OCI-LY3 (cell line): Measurements from ENCODE around the gene ERC1.

ENCODE experiments used
- H2AFZ ChIP-seq: fragments of 200-600, 300-600 bp; shearing (Covaris generic); 2 replicates; pipeline ENCODE4 v1.6.0; 2014; ENCODE audit warnings: antibody characterized with exemption, low read depth, low read length
- H3K27ac ChIP-seq: fragments of 200-600, 300-600 bp; sonication (generic); 2 replicates; pipeline ENCODE4 v1.5.1; 2014; ENCODE audit warnings: mild to moderate bottlenecking, low read length, moderate library complexity, mixed read lengths
- H3K27me3 ChIP-seq: fragments of 200-600, 300-600 bp; sonication (generic); 2 replicates; pipeline ENCODE4 v1.6.1; 2014; ENCODE audit warnings: low read depth, low read length, mixed read lengths
- H3K36me3 ChIP-seq: fragments of 200-600, 300-600 bp; sonication (generic); replicated peaks from 2 replicates; pipeline ENCODE3; 2014; ENCODE audit warnings: low read depth, low read length, mixed read lengths
- H3K4me1 ChIP-seq: fragments of 300-600, 200-600 bp; sonication (generic); 2 replicates; pipeline ENCODE4 v1.6.1; 2014; ENCODE audit warnings: low read length, mixed read lengths
- H3K4me2 ChIP-seq: fragments of 200-600, 300-600 bp; sonication (generic); 2 replicates; pipeline ENCODE4 v1.6.1; 2014; ENCODE audit warnings: low read length, mixed read lengths
- H3K4me3 ChIP-seq: fragments of 300-600, 200-600 bp; sonication (generic); 2 replicates; pipeline ENCODE4 v1.5.1; 2014; ENCODE audit warnings: antibody characterized with exemption, mild to moderate bottlenecking, low read length, moderate library complexity
- H3K79me2 ChIP-seq: fragments of 300-600, 200-600 bp; shearing (Covaris generic); 2 replicates; pipeline ENCODE4 v1.6.1; 2014; ENCODE audit warnings: mild to moderate bottlenecking, low read length, mixed read lengths
- H3K9ac ChIP-seq: fragments of 300-600, 200-600 bp; shearing (Covaris generic); 2 replicates; pipeline ENCODE4 v1.6.0; 2014; ENCODE audit warnings: mild to moderate bottlenecking, low read length, moderate library complexity
- H3K9me3 ChIP-seq: fragments of 200-600, 300-600 bp; shearing (Covaris generic); 2 replicates; pipeline ENCODE4 v1.6.1; 2014; ENCODE audit warnings: low read length, mixed read lengths; ENCODE audit not compliant: insufficient read depth
- H4K20me1 ChIP-seq: fragments of 200-600, 300-600 bp; sonication (generic); 2 replicates; pipeline ENCODE4 v1.6.1; 2016; ENCODE audit warnings: low read length, mixed read lengths; ENCODE audit not compliant: insufficient read depth
- EZH2phosphoT487 ChIP-seq: fragments of 200-600 bp; shearing (Covaris generic); IDR thresholded peaks from 2 replicates; pipeline ENCODE4 v1.6.1; 2018; ENCODE audit warnings: antibody characterized with exemption, mixed run types, low read depth
- TF ChIP-seq, protein P1 (sequence below): fragments of 200-600, 300-600 bp; sonication (generic); IDR thresholded peaks from 2 replicates; pipeline ENCODE4 v1.5.1; 2014; ENCODE audit warnings: antibody characterized with exemption, low read length, low read depth

Gene ERC1

DNA sequence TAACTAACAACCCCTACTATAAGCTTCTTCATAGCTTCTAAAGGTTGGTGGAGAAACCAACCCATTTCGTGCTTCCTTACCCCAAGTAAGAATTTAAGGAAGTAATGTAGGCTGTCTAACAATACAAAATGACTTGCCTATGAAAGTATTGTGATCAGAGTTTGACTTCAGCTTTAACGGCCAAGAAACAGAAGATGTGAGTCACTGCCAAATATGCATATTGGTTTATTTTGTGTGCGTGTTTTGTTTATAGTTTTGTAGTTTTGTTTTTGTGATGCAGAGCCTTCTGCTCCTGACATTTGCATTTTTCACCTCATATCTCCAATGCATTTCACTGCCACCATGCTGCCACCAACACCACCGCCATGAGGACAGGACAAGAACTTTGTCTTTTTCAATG is 457.3 kb downstream of the ERC1 start:
- Histone ChIP-seq H4K20me1 (no peaks in the 10 kb centered on the region), H3K79me2 (no peaks in the 10 kb centered on the region), H3K9ac (no peak overlapping the region), H3K9me3 (no peaks in the 10 kb centered on the region), H3K4me1 (peaks cover 48% of the 10 kb centered on the region), H3K4me2 (no peak overlapping the region), H3K27ac (no peak overlapping the region), H3K4me3 (no peak overlapping the region), H2AFZ (no peak overlapping the region), H3K27me3 (no peaks in the 10 kb centered on the region), H3K36me3 (peaks cover 16% of the 10 kb centered on the region)
- TF ChIP-seq, protein P1, sequence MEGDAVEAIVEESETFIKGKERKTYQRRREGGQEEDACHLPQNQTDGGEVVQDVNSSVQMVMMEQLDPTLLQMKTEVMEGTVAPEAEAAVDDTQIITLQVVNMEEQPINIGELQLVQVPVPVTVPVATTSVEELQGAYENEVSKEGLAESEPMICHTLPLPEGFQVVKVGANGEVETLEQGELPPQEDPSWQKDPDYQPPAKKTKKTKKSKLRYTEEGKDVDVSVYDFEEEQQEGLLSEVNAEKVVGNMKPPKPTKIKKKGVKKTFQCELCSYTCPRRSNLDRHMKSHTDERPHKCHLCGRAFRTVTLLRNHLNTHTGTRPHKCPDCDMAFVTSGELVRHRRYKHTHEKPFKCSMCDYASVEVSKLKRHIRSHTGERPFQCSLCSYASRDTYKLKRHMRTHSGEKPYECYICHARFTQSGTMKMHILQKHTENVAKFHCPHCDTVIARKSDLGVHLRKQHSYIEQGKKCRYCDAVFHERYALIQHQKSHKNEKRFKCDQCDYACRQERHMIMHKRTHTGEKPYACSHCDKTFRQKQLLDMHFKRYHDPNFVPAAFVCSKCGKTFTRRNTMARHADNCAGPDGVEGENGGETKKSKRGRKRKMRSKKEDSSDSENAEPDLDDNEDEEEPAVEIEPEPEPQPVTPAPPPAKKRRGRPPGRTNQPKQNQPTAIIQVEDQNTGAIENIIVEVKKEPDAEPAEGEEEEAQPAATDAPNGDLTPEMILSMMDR = no peak
- TF ChIP-seq EZH2phosphoT487 = no peak

DNA sequence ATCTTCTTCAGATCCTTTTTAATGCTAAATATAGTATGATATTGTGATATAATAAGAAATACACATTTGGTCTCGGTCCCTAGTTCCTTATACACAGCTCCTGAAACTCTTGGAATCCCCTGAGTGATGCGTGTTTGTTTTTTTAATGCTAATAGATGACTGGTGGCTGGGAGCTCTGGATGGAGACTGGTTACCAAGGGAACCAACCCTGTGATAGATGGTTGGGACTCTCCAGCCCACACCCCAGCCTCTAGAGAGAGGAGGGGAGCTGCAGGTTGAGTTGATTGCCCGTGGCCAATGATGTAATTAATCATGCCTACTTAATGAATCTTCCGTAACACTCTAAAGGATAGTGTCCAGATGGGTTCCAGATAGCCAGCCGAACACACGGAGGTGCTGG is 462.8 kb downstream of the ERC1 start:
- Histone ChIP-seq H3K4me2 (no peak overlapping the region), H3K9ac (no peak overlapping the region), H3K27ac (no peak overlapping the region), H2AFZ (no peak overlapping the region), H4K20me1 (no peaks in the 10 kb centered on the region), H3K27me3 (no peaks in the 10 kb centered on the region), H3K36me3 (peaks cover 4% of the 10 kb centered on the region), H3K4me1 (peaks cover 16% of the 10 kb centered on the region), H3K4me3 (no peak overlapping the region), H3K79me2 (no peaks in the 10 kb centered on the region), H3K9me3 (no peaks in the 10 kb centered on the region)
- no peak for TF ChIP-seq EZH2phosphoT487
- TF ChIP-seq, protein P1 = no peak

DNA sequence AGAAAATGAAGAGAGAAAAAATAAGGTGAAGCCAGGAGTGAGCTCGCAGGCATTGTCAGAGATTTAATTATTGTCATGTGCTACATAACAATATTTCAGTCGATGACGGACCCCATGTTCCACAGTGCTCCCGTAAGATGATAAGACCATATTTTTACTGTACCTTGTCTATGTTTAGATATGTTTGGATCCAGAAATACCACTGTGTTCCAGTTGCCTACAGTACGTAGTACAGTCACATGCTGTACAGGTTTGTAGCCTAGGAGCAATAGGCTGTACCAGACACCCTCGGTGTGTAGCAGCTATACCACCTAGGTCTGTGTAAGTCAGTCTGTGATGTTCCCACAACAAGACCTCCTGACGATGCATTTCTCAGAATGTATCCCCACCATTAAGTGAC is 465.9 kb downstream of the ERC1 start:
- Histone ChIP-seq H3K9ac (no peak overlapping the region), H2AFZ (no peak overlapping the region), H3K4me2 (no peak overlapping the region), H3K27ac (no peak overlapping the region), H3K4me1 (no peaks in the 10 kb centered on the region; the same call in 1 of the 2 replicates), H3K9me3 (no peaks in the 10 kb centered on the region), H3K27me3 (no peaks in the 10 kb centered on the region), H4K20me1 (no peaks in the 10 kb centered on the region), H3K4me3 (no peak overlapping the region), H3K79me2 (no peaks in the 10 kb centered on the region), H3K36me3 (no peaks in the 10 kb centered on the region)
- TF ChIP-seq, protein P1 = no peak
- TF ChIP-seq EZH2phosphoT487 = no peak

DNA sequence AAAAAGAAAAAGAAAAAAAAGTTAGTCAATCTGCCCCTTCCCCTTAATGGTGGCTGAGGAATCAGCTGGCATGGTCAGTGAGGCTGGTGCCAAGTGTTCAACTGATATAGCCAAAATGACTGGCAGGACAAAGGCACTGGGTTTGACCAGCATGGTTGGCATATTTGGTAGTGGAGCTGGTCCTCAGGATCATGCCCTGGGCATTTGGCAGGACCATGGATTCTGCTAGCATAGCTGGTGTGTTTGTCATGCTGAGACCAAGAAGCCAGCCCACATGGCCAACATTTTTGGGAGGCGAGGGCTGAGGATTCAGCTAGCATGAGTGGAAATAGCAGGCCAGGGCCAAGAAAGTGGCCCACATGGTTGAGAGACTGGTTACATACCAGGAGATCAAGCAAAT is 466.9 kb downstream of the ERC1 start:
- H4K20me1 ChIP-seq = no peaks in the 10 kb centered on the region

More for the DNA sequence above, 466.9 kb downstream of the ERC1 start:
- TF ChIP-seq, protein P1 = no peak
- no peak for TF ChIP-seq EZH2phosphoT487
- Histone ChIP-seq H3K4me2 (no peak overlapping the region), H2AFZ (no peak overlapping the region), H3K9me3 (no peaks in the 10 kb centered on the region), H3K79me2 (no peaks in the 10 kb centered on the region), H3K27ac (no peak overlapping the region), H3K36me3 (no peaks in the 10 kb centered on the region), H3K4me3 (no peak overlapping the region), H3K27me3 (no peaks in the 10 kb centered on the region), H3K4me1 (no peaks in the 10 kb centered on the region), H3K9ac (no peak overlapping the region)
